Left ventricle myocardium inferior (tissue), 1 donor: Measurements from ENCODE around the gene SPRR2E. TPM values are rescaled to one million over a fixed set of nuclear protein-coding genes. Genes with fewer than 3 reads are reported as not detected.

Source experiments
- DNase-seq: peaks from one replicate; pipeline ENCODE4 v3.0.0-alpha.2; 2020
- H3K27ac ChIP-seq: fragments of 200-600 bp; replicated peaks from 2 replicates; pipeline ENCODE4 v1.8.0; 2021
- H3K27me3 ChIP-seq: fragments of 200-600 bp; 2 replicates; pipeline ENCODE4 v1.8.0; 2021; ENCODE audit warnings: low read depth
- H3K36me3 ChIP-seq: fragments of 200-600 bp; 2 replicates; pipeline ENCODE4 v1.8.0; 2021
- H3K4me1 ChIP-seq: fragments of 200-600 bp; 2 replicates; pipeline ENCODE4 v1.8.0; 2021
- H3K4me3 ChIP-seq: fragments of 200-600 bp; 2 replicates; pipeline ENCODE4 v1.8.0; 2021; ENCODE audit warnings: mild to moderate bottlenecking, moderate library complexity
- H3K9me3 ChIP-seq: fragments of 200-600 bp; replicated peaks from 2 replicates; pipeline ENCODE4 v1.8.0; 2021
- intact Hi-C: fragments of 100-400 bp; cut with micrococcal nuclease; formaldehyde crosslinking; loops from one replicate; pipeline ENCODE4 v1.11.0; 2022
- total RNA-seq: library from RNA; stranded (reverse); fragmentation: NEBNext Ultra II Directional; extraction: Animal tissue kit (Norgen Biotek cat#: 25700); gene quantifications from one replicate; pipeline ENCODE4 v1.2.1, GENCODE V29; 2021
- TF ChIP-seq, protein P1 (sequence below): fragments of 200-600 bp; IDR thresholded peaks from 2 replicates; pipeline ENCODE4 v1.8.0; 2021; ENCODE audit warnings: antibody characterized with exemption, mild to moderate bottlenecking, borderline replicate concordance
- donor health status: DM: no; HTN: yes; CAD: no; lungs with severe emphysema.

SPRR2E gene
- total RNA-seq, 1 donor from 2014 or later, result not detected

DNA sequence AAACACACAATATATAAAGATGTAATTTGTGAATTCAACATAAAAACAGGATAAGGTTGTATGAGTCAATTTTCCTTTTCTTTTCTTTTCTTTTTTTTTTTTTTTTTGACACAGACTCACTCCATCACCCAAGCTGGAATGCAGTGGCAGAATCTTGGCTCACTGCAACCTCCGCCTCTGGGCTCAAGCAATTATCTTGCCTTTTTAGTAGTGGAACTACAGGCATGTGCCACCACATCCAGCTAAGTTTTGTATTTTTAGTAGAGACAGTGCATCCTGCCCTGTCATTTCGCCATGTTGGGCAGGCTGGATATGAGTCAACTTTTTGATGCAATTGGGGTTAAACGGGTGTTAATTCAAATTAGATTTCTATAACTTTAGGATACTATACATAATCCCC lies 12.6 kb downstream of the SPRR2E start:
- TF ChIP-seq, protein P1, sequence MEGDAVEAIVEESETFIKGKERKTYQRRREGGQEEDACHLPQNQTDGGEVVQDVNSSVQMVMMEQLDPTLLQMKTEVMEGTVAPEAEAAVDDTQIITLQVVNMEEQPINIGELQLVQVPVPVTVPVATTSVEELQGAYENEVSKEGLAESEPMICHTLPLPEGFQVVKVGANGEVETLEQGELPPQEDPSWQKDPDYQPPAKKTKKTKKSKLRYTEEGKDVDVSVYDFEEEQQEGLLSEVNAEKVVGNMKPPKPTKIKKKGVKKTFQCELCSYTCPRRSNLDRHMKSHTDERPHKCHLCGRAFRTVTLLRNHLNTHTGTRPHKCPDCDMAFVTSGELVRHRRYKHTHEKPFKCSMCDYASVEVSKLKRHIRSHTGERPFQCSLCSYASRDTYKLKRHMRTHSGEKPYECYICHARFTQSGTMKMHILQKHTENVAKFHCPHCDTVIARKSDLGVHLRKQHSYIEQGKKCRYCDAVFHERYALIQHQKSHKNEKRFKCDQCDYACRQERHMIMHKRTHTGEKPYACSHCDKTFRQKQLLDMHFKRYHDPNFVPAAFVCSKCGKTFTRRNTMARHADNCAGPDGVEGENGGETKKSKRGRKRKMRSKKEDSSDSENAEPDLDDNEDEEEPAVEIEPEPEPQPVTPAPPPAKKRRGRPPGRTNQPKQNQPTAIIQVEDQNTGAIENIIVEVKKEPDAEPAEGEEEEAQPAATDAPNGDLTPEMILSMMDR, result no peak
- Histone ChIP-seq H3K27ac (no peak overlapping the region), H3K4me3 (no peak overlapping the region), H3K27me3 (no peaks in the 10 kb centered on the region), H3K36me3 (no peaks in the 10 kb centered on the region), H3K4me1 (no peaks in the 10 kb centered on the region), H3K9me3 (peaks cover 34% of the 10 kb centered on the region)
- intact Hi-C loops, result no loop called here
- DNase-seq, result no peak

DNA sequence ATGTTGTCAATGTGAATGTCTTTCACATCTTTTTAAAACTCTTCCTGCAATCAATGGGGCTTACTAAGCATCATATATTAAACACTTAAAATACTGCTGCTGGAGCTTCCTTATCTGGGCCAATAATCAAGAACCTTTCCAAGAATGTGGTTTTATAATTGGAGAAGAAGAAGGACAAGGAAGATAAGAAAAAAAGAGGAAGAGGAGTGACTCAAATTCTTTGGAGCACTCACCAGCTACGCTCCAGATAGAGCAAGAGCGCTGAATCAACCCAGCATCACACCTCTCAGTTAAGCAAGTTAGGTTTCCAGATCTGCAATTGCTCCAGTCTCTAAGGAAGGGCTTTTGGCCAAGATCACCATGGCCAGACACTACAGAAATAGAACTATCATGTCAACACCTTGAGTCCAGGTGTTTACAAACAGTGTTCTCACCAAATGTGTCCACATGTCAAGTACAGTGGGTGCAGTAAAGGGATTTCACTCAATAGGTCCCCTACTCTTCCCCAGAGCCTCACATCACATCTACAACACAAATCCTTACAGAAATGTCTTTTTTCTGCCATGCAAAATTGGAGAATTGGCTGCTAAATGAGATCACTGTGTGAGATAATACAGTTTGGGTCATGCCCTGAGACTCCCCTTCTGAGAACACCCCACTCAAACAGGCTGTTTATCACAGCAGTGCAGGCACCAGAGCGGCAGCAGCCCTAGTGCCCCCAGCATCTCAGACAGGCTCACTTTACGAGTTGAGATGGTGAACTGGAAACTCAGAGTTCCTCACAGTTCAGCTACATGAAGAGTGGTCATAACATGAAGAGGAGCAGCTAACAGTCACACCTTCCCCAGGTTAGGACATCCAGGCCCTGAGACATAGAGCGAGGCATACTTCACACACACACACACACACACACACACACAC lies 21.3 kb downstream of the SPRR2E start:
- H3K4me3 ChIP-seq, result no peak overlapping the region
- TF ChIP-seq, protein P1, result no peak
- no peak for DNase-seq
- no peaks in the 10 kb centered on the region for H3K27me3 ChIP-seq
- H3K9me3 ChIP-seq, result peaks cover 10% of the 10 kb centered on the region
- H3K4me1 ChIP-seq, result no peaks in the 10 kb centered on the region
- H3K36me3 ChIP-seq, result no peaks in the 10 kb centered on the region
- intact Hi-C loops, result no loop called here
- H3K27ac ChIP-seq, result no peak overlapping the region

DNA sequence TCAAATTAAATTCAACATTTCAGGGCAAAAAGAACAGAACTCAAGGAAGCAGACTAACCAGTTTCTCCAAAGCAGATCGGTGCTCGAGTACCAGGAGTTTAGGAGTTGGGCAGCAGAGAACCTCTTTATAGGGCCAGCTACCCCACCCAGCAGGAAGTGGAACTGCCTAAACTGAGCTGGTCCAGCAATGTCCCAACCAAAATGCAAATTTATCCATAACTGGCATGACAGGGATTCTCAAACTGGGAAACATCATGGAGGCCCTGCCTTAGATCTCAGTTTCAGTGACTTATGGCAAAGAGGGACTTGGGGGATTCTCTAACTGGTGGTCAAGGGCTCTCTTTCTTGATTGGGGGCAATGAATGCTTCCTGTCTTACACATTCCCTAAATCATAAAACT lies 22.8 kb downstream of the SPRR2E start, which contains the start of gene SPRR2B:
Gene SPRR2B (minus strand): TSS at position 101 of the 400 bp plus-strand sequence. CDS start 772 bp downstream, outside the sequence.
- no peaks in the 10 kb centered on the region for H3K4me1 ChIP-seq
- TF ChIP-seq, protein P1, result no peak

DNA sequence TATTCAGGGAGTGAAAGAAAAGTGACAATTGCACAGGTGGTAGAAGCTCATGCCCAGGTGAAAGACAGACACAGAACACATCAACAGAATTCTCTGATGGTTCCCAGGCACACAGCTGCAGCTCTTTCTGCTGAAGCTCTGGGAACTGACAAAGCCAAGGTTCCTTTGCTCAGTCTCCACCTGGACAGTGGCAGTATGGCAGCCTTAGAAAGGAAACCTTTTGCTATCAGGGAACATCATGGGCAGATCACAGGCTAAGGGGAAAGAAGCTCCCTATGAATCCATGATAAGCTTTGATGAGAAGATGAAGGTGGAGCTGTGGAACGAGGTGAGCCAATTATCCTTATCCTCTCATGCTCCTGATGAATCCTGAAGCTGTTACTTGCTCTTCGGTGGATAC lies 24.1 kb downstream of the SPRR2E start:
- Histone ChIP-seq H3K27ac (no peak overlapping the region), H3K4me1 (no peaks in the 10 kb centered on the region), H3K36me3 (no peaks in the 10 kb centered on the region), H3K27me3 (no peaks in the 10 kb centered on the region), H3K4me3 (no peak overlapping the region), H3K9me3 (peaks cover 8% of the 10 kb centered on the region)
- TF ChIP-seq, protein P1, result no peak
- intact Hi-C loops, result no loop called here
- no peak for DNase-seq

More for the DNA sequence above, 22.8 kb downstream of the SPRR2E start, which contains the start of gene SPRR2B:
- H3K9me3 ChIP-seq, result peaks cover 5% of the 10 kb centered on the region
- H3K27me3 ChIP-seq, result no peaks in the 10 kb centered on the region
- no peak within 1 kb of the TSS for H3K27ac ChIP-seq
- no peak within 1 kb of the TSS for H3K4me3 ChIP-seq
- intact Hi-C loops, result no loop called here
- no peak for DNase-seq
- no peaks in the 10 kb centered on the region for H3K36me3 ChIP-seq

DNA sequence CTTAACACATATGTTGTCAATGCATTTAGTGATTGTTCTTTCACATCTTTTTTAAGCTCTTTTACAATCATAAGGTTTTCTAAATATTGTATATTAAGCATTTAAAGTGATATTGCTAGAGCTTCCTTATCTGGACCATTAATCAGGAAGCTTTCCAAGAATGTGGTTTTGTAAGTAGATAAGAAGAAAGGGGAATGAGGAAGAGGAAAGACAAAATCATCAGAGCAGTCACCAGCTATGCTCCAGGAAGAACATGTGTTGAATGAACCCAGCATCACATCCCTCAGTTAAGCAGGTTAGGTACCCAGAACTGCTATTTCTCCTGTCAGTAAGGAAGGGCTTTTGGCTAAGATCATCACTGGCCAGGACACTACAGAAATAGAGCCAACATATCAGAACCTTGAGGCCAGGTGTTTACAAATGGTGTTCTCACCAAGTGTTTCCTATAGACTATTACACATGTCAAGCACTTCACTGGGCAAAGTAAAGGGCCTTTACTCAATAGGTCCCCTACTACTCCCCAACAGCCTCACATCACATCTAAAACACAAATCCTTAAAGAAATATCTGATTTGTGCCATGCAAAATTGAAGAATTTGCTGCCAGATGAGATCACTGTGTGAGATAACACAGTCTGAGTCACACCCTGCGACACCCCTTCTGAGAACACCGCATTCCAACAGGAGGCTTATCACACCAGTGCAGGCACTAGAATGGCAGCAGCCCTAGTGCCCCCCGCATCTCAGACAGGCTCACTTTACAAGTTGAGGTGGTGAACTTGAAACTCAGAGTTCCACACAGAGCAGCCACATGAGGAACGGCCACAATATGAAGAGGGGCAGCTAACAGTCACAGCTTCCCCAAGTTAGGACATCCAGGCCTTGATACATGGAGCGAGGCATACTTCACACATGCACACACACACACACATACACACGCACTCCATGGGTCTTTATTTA lies 35.2 kb downstream of the SPRR2E start:
- DNase-seq, result no peak
- peaks cover 5% of the 10 kb centered on the region for H3K27me3 ChIP-seq
- no peaks in the 10 kb centered on the region for H3K4me1 ChIP-seq
- H3K4me3 ChIP-seq, result no peak overlapping the region
- TF ChIP-seq, protein P1, result no peak
- intact Hi-C loops, result no loop called here
- H3K9me3 ChIP-seq, result no peaks in the 10 kb centered on the region
- no peaks in the 10 kb centered on the region for H3K36me3 ChIP-seq
- no peak overlapping the region for H3K27ac ChIP-seq
